GM18511 (cell line): ENCODE results near the gene A1BG.
"Not testable (repeated sequence)": the region's sequence is repeated elsewhere in the genome, so short reads cannot be mapped to it uniquely, and the experiment has no call there.

Experiments used
- ATAC-seq: cut with Tn5 transposase; IDR thresholded peaks from one replicate; pipeline ENCODE4 v1.9.1; 2021; ENCODE audit warnings: mild to moderate bottlenecking, moderate library complexity; ENCODE audit not compliant: unreplicated experiment

The A1BG gene

GRCh38 chr19:58386576-58387337, 33.5 kb upstream of the A1BG start, which contains the start of gene RPS5:
Gene RPS5, plus strand, starts transcription at chr19:58387269. Its CDS starts 869 bp downstream, at chr19:58388138.
- ATAC-seq: peak; percentile 94

GRCh38 chr19:58385891-58386575, 32.7 kb upstream of the A1BG start:
- no peak for ATAC-seq

GRCh38 chr19:58385313-58385890, 32.1 kb upstream of the A1BG start:
- ATAC-seq: no peak

GRCh38 chr19:58382997-58383603, 29.8 kb upstream of the A1BG start:
- no peak for ATAC-seq

- ATAC-seq: no peak
These were observed 28.3 kb upstream of the A1BG start for GRCh38 chr19:58381460-58382212.

- ATAC-seq: peak; percentile 88
These were observed 27.6 kb upstream of the A1BG start, which contains the start of gene ZNF837 for GRCh38 chr19:58380662-58381459. Gene ZNF837, minus strand, starts transcription at chr19:58381030. Its CDS starts 11,698 bp downstream, at chr19:58369332.

- ATAC-seq: peak; percentile 4
These were observed 26.9 kb upstream of the A1BG start for GRCh38 chr19:58380037-58380661.

GRCh38 chr19:58379246-58379645, 26.0 kb upstream of the A1BG start:
- ATAC-seq: no peak

- ATAC-seq: not testable (repeated sequence)
These were observed 23.4 kb upstream of the A1BG start for GRCh38 chr19:58376724-58377123.

- no peak for ATAC-seq
These were observed 20.9 kb upstream of the A1BG start for GRCh38 chr19:58374200-58374599.

GRCh38 chr19:58372311-58373133, 19.2 kb upstream of the A1BG start:
- ATAC-seq: no peak

- ATAC-seq: no peak
These were observed 15.5 kb upstream of the A1BG start for GRCh38 chr19:58368561-58369360.

GRCh38 chr19:58367698-58368454, 14.6 kb upstream of the A1BG start:
- ATAC-seq: no peak

- ATAC-seq: no peak
These were observed 13.5 kb upstream of the A1BG start for GRCh38 chr19:58366585-58367430.

- ATAC-seq: no peak
These were observed 10.9 kb upstream of the A1BG start for GRCh38 chr19:58364146-58364545.
